Stimulated activated CD8-positive, alpha-beta memory T cell treated with anti-CD3 and anti-CD28 coated beads, Interleukin-7, amount 100 ng/mL, for 4 hours (primary cell): ENCODE data around the gene DIP2C.
"Not testable (repeated sequence)": the region's sequence is repeated elsewhere in the genome, so short reads cannot be mapped to it uniquely, and the experiment has no call there.

ENCODE experiments used
- DNase-seq, 2 donors: peaks; one replicate each; pipeline ENCODE4 v3.0.0-alpha.2; 2020; ENCODE audit warnings: low read depth in 2 of 2

DIP2C gene

DNA sequence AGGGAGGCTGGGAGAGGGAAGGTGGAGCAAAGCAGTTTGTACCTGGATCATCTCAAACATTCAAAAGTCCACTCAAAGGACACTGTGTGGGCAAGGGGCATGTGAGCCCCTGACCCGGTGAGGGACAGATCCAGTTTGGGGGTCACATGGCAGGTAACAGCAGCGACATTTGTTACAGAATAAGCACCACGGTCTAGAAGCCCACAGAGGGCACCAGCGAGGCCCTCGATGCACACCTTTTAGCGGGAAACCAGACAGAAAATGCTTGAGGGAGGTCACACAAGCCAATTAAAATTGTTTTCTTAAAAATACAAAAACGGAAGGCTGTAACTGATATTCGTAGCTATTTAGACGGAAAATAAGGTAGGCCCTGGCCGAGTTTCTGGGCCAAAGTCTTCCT lies 409.8 kb downstream of the DIP2C start:
- DNase-seq = no peak

DNA sequence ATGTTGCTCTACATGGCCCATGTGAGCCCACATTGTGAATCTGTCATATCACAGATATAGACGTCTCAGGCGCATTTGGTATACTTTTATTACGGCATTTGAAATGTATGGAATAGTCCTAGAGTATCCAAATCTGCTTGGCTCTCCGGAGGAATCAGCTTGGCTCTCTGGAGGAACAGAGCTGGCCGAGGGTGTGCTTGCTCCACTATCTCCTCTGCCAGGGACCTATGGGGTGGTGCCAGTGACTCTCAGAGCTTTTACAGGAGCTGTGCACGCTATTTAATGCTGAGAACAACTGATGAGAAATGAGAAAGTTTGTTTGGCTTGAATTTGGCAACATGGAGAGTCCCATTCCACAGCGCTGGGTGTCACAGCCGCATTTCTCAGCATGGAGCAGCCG lies 410.2 kb downstream of the DIP2C start:
- no peak for DNase-seq

DNA sequence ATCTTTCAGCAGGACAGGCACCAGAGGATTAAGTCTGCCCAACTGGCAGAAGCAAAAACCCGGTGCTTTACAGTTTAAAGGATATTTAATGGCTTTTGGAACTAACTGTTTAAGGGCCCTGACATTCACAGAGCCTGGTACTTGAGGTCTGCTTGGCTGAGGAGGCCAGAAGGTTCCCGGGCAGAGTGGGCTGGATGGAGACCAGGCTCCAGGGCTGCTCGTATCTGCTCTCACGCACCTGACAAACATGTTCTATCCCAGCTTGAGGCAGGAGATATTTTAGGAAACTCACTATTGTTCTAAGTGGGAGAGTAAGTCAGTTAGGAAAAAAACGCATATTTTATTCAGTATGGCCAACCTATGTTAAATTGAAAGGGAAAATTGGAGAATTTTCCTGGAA lies 410.8 kb downstream of the DIP2C start:
- DNase-seq = no peak

DNA sequence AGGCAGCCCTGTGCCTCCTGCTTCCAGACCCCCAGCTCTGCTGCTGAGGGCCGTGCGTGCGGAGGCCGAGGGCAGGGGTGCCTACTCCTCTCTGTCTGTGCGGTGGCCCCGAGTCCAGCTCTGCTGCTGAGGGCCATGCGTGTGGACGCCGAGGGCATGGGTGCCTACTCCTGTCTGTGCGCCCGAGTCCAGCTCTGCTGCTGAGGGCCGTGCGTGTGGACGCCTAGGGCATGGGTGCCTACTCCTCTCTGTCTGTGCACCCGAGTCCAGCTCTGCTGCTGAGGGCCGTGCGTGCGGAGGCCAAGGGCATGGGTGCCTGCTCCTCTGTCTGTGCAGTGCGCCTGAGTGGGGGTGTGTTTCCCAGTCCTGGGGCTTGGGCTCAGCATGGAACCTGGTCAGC lies 411.5 kb downstream of the DIP2C start:
- no peak for DNase-seq

DNA sequence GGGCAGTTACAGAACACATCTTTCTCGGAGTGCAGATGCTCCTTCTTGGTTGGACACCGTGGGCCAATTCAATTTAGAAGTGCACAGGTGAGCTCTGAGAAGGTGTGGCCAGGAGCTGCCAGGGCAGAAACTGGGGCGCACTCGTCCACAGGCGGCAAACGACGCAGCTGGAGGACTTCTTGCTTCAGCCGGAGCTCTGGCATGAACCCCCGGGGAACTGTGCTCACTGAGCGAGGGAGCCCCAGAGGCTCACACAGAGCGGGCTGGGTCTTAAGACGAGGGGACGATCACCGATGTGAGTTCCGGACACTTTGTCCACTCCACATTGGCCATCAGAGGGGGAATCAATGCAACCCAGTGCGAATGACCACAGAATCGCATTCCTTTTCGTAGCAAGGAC lies 413.8 kb downstream of the DIP2C start:
- no peak for DNase-seq

DNA sequence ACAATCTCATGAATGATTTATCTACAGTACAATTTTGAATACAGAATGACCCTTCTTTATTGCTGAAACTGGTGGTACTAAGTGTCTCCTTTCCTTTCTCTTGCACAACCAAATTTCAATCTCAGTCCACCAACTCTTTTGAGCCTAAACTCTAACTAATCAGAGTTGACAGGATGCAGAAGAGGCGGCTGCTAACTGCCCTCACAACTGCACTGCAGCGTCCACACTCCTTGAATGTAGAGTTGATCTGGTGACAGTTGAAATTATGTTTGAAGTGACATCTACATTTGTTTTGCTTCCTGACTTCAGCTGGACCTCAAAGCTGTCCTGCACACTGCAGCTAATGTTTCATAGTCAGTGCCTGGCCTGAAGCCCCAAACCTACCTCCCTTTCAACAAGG lies 414.6 kb downstream of the DIP2C start:
- no peak for DNase-seq

DNA sequence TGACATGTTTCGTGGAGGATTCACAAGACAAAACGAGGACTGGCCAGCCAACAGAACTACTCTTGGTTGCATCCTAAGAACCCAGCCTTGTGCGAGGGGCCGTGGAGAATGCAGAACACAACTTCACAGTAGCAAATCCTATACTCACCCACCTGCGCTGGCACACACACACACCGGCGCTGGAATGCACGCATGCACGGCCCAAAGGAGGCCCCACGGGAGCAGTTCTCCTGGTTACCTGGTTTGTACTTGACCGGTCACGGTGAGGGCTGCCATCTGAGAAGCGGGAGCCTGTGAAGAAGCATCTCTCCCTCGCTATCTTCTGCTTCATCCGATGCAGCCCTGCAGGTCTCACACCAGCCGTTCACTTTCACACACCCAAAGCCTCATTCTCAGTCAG lies 416.4 kb downstream of the DIP2C start:
- DNase-seq = no peak

DNA sequence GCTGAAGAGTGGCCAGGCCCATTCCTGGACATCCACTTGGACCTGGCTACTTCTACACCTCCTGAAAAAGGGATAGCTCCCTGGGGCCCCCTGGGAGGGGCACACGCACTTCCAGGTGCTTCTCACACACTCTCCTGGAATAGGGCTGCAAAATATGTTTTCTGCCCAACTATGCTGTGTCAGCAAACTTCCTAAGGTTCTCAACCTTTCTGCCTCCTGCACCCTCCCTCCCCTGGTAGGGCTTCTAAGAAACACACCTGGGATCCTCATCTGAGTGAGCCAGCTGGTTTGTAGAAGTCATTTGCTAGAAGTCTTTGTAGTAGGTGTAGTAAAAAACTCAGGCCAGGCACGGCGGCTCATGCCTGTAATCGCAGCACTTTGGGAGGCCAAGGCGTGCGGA lies 417.7 kb downstream of the DIP2C start:
- DNase-seq = no peak

DNA sequence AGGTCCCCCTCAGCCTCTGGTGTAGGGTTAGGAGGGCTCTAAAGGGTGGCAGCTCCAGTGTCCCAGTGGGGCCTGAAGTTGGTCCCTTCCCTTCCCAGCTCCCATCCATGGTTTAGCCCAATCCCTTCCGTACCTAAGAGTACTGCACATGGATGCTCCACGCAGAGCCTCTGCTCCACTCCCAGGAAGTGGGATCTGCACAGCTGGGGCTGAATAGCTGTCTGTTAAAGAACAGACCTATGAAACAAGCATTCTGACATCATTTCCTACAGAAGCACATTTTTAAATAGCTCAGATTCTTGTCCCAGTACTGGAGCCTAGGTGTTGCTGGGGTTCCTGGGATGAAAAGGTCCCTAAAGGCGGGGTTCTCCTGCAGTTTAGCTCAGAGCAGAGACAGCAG lies 418.3 kb downstream of the DIP2C start:
- no peak for DNase-seq

DNA sequence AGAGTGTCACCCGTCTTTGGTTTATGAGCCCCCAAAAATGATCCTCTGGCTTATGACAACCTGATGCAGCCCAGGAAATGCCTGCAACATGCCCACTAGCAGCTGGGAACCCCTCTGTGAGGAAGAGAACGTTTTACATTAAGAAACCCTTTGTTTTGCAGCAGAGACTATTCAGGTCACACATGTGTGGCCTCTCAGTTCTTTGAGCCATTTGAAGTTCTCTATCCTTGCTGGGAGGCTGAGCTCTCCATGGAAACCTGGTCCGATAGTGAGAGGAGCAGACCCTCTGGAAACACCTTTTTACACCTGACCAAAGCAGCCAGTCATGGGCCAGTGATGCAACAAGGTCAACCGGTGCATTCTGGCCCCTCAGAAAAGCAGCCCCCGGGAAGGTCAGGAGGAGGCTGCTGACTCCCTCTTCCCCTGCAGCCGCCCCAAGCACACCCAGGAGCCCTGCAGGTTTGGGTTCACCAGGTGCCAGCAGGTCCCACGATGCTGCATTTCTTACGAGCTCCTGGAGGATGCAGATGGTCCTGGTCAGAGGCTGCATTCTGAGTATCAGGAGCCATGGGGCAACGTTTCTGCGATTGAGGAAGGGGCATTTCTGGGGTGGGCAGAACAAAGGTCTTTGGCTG lies 419.9 kb downstream of the DIP2C start:
- no peak for DNase-seq

DNA sequence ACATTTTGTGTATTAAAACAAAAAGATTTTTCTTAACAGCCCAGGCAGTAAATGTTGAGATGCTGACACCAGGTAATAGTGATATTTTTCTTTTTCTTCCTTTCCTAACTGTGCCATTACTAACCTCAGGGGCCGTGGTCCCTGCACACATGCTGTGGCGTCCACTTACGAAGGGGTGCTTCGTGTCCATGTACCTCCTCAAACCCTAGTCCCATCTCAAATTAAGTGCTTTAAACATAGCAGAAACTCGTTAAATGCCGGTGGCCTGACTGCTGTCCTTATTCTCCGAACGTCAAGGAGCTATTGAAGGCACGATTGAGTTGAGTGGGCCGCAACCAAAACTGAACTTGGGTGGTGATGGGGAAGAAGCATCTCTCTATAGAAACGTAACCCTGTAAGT lies 421.8 kb downstream of the DIP2C start:
- DNase-seq = no peak

DNA sequence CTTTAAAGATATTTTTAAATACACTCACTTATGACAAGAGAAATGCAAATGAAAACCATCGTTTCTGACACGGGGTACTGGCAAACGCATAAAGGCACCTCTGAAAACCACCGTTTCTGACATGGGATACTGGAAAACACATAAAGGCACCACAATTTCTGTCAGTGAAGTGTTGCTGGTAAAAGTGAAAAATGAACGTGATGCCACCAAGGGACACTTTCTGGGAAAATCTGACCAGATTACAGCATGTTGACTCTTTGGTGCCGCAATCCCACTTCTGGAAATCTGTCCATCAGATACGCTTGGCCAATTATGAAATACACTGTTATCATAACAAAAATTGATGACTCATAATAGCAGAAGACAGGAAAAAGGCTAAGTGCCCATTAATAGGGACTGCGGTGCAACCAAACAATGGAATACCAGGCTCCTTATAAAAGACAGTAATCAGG lies 422.5 kb downstream of the DIP2C start:
- DNase-seq = no peak

DNA sequence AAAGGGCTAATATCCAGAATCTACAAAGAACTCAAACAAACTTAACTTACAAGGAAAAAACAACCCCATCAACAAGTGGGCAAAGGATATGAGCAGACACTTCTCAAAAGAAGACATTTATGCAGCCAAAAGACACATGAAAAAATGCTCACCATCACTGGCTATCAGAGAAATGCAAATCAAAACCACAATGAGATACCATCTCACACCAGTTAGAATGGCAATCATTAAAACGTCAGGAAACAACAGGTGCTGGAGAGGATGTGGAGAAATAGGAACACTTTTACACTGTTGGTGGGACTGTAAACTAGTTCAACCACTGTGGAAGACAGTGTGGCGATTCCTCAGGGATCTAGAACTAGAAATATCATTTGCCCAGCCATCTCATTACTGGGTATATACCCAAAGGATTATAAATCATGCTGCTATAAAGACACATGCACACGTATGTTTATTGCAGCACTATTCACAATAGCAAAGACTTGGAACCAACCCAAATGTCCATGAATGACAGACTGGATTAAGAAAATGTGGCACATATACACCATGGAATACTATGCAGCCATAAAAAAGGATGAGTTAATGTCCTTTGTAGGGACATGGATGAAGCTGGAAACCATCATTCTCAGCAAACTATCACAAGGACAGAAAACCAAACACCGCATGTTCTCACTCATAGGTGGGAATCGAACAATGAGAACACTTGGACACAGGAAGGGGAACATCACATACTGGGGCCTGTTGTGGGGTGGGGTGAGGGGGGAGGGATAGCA lies 423.5 kb downstream of the DIP2C start:
- DNase-seq = not testable (repeated sequence)

DNA sequence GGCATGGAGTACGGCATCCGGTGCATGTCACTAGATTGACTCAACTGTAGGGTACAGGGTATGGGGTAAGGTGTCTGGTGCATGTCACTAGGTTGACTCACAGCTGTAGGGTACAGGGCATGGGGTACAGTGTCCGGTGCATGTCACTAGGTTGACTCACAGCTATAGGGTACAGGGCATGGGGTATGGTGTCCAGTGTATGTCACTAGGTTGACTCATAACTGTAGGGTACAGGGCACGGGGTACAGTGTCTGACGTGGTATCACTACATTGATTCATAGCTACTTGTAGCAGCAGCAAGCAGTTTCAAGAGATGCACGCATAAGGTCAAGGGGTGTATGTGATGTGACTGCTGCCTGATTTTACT lies 424.4 kb downstream of the DIP2C start:
- not testable (repeated sequence) for DNase-seq

DNA sequence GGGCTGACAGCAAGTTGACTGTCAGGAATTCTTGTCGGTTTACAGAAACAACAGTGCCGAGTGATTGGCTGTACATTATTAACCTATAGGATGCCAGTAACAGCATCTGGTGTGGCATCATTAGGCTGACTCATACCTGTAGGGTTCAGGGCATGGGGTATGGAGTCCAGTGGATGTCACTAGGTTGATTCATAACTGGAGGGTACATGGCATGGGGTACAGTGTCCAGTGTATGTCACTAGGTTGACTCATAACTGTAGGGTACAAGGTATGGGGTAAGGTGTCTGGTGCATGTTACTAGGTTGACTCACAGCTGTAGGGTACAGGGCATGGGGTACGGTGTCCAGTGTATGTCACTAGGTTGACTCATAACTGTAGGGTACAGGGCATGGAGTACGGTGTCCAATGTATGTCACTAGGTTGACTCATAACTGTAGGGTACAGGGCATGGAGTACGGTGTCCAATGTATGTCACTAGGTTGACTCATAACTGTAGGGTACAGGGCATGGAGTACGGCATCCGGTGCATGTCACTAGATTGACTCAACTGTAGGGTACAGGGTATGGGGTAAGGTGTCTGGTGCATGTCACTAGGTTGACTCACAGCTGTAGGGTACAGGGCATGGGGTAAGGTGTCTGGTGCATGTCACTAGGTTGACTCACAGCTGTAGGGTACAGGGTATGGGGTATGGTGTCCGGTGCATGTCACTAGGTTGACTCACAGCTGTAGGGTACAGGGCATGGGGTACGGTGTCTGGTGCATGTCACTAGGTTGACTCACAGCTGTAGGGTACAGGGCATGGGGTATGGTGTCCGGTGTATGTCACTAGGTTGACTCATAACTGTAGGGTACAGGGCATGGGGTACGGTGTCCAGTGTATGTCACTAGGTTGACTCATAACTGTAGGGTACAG lies 425.1 kb downstream of the DIP2C start:
- DNase-seq = not testable (repeated sequence)

DNA sequence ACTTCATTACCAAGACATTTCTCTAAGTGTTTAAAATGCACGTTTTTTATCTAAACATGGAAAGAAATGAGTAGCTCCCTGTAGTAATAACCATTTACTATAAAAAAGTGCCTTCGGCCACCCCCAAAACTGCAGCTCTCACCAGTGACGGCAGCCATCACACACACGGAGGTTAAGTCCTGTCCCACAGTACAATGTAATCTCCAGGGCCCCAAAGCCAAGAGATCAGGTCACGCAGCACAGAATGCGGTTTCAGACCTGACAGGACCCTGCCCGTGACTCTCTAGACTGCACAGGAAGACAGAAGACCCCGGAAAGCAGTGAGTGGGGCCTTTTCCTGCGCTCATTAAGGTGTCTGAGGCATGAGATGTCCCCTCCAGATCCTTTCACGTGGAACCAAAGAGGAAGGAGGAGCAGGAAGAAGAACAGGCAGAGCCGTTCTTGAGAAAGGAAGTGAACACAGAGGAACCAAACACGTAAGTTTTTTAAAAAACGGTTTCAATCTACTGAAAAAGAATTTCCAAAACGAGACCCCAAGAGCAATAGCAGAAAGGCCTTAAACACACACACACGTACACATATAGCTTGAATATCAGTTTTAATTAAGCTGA lies 428.5 kb downstream of the DIP2C start:
- no peak for DNase-seq

DNA sequence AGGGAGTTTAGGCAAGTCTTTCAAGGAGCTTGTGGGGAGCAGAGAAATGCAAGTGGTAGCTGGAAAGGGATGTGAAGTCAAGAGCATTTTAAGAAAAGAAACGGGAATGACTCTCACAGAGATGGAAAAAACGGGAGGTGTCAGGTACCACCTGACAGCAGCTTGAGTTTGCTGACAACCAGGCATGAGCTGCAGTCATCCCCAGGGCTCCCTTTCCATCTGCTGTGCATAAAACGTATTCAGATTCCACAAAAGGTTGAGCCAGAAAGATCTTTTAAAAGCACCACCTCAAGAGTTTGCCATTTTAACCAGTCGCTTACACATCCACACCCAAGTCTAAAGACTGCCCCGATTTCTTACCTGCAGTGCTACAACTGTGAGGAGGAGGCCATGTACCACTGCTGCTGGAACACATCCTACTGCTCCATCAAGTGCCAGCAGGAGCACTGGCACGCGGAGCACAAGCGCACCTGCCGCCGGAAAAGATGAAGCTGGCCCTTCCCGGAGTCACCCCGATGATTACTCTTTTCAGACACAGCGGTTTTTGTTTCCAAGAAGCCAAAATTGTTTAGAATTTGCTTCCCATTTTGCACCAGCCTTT lies 437.4 kb downstream of the DIP2C start:
- DNase-seq = no peak

DNA sequence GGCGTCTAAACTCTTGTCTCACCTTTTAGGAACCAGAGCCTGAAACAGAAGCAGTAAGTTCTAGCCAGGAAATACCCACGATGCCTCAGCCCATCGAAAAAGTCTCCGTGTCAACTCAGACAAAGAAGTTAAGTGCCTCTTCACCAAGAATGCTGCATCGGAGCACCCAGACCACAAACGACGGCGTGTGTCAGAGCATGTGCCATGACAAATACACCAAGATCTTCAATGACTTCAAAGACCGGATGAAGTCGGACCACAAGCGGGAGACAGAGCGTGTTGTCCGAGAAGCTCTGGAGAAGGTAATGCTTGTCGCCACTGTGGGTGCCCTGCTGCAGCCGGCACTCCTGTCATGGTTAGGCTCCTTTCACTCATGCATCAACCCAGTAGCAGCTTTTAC lies 441.2 kb downstream of the DIP2C start:
- DNase-seq = no peak

DNA sequence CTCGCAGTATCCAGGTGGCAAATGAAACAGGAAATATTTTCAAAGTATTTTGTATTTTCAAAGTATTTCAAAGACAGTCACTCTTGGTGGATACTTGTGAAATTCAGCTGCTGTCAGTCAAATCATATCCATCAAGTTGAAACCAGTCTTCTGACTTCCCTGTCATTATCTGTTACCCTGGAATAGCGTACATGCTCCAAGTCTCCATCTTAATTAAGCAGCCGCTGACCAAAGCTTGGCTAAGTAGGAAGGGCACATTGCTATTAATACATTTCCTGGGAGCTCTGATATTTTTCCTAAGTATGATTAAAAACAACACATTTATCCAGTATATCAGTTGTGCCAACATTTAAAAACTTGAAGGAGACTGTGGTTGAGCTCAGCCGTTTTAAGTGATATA lies 442.0 kb downstream of the DIP2C start:
- DNase-seq = no peak

DNA sequence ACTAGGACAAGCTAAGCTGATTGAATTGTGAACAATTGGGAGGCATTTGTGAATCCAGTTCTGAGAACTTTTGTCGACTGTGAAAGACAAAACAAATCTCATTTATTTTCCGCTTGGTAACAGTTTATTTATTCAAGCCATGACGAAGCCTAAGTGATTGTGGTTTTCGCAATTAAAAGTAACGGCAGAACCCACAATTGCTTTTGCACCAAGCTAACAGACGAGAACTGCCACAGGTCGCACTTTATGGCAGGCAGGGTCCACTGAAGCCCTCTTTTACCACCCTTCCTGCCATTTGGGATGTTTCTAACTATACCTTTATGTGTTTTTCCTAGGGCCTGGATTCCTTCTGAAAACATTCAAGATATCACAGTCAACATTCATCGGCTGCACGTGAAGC lies 443.0 kb downstream of the DIP2C start:
- DNase-seq = no peak

DNA sequence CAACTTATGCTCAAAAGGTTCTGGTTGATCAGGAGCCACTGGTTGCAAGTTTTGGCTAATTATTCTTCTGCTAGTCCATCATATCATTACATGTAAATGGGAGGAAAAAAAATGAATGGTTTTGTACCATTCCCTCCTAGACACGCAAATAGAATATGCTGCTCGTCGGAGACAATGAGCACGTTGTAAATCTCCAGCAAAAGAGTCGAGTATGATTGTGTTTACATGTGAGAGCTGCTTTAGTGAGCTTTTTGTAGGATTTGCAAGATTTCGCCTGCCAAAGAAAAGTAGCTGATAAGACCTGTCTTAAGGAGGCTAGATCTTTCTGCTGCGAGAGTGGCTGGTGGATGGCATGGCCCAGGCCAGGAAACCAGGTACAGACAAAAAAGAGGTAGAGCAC lies 445.2 kb downstream of the DIP2C start:
- no peak for DNase-seq
